Loucy (cell line): Measurements from ENCODE around the gene DENND11.

Experiments
- H2AFZ ChIP-seq: fragments of 200-600 bp; sonication (generic); 2 replicates; pipeline ENCODE4 v1.6.0; 2016; ENCODE audit warnings: antibody characterized with exemption, mild to moderate bottlenecking, low read length, moderate library complexity
- H3F3A ChIP-seq: fragments of 200-600 bp; 2 replicates; pipeline ENCODE4 v1.6.0; 2016; ENCODE audit warnings: antibody characterized with exemption, low read depth, mild to moderate bottlenecking
- H3K27me3 ChIP-seq: fragments of 200-600 bp; sonication (generic); 2 replicates; pipeline ENCODE4 v1.6.1; 2014; ENCODE audit warnings: low read length, mild to moderate bottlenecking; ENCODE audit not compliant: insufficient read depth, poor library complexity, severe bottlenecking
- H3K36me3 ChIP-seq: fragments of 200-600 bp; sonication (generic); 2 replicates; pipeline ENCODE4 v1.6.1; 2016; ENCODE audit warnings: low read length; ENCODE audit not compliant: insufficient read depth
- H3K4me1 ChIP-seq: fragments of 200-600 bp; sonication (generic); 2 replicates; pipeline ENCODE4 v1.5.1; 2014; ENCODE audit warnings: low read length, mild to moderate bottlenecking; ENCODE audit not compliant: insufficient read depth, poor library complexity, severe bottlenecking
- H3K4me2 ChIP-seq: fragments of 200-600 bp; sonication (generic); 2 replicates; pipeline ENCODE4 v1.6.0; 2014; ENCODE audit warnings: antibody characterized with exemption, low read length, low read depth, mild to moderate bottlenecking; ENCODE audit not compliant: poor library complexity, severe bottlenecking
- H3K4me3 ChIP-seq: fragments of 200-600 bp; sonication (generic); 2 replicates; pipeline ENCODE4 v1.5.1; 2014; ENCODE audit warnings: low read length, mild to moderate bottlenecking, mixed read lengths; ENCODE audit not compliant: poor library complexity, severe bottlenecking
- H3K79me2 ChIP-seq: fragments of 200-600 bp; sonication (generic); 2 replicates; pipeline ENCODE4 v1.6.1; 2014; ENCODE audit warnings: low read length; ENCODE audit not compliant: insufficient read depth
- H3K9ac ChIP-seq: fragments of 200-600 bp; sonication (generic); 2 replicates; pipeline ENCODE4 v1.6.0; 2014; ENCODE audit warnings: mild to moderate bottlenecking, low read depth, low read length, moderate library complexity; ENCODE audit not compliant: poor library complexity, severe bottlenecking
- H3K9me2 ChIP-seq: fragments of 200-600 bp; sonication (generic); replicated peaks from 2 replicates; pipeline ENCODE4 v1.6.1; 2016; ENCODE audit warnings: low read depth, low read length, mixed read lengths
- H3K9me3 ChIP-seq: fragments of 200-600 bp; sonication (generic); 2 replicates; pipeline ENCODE4 v1.6.1; 2014; ENCODE audit warnings: mild to moderate bottlenecking, antibody characterized with exemption, low read length, low read depth; ENCODE audit not compliant: insufficient read depth
- H4K20me1 ChIP-seq: fragments of 200-600 bp; sonication (generic); 2 replicates; pipeline ENCODE4 v1.6.0; 2014; ENCODE audit warnings: antibody characterized with exemption, low read length, mild to moderate bottlenecking; ENCODE audit not compliant: insufficient read depth, poor library complexity, severe bottlenecking
- EZH2phosphoT487 ChIP-seq: fragments of 200-600 bp; IDR thresholded peaks from 2 replicates; pipeline ENCODE4 v1.6.1; 2018; ENCODE audit warnings: antibody characterized with exemption, mild to moderate bottlenecking, moderate library complexity, borderline replicate concordance
- TF ChIP-seq, protein P1 (sequence below): fragments of 200-600 bp; sonication (generic); conservative IDR thresholded peaks from 2 replicates; pipeline ENCODE4 v1.5.1; 2014; ENCODE audit warnings: mild to moderate bottlenecking, antibody characterized with exemption, low read length

Gene DENND11

DNA sequence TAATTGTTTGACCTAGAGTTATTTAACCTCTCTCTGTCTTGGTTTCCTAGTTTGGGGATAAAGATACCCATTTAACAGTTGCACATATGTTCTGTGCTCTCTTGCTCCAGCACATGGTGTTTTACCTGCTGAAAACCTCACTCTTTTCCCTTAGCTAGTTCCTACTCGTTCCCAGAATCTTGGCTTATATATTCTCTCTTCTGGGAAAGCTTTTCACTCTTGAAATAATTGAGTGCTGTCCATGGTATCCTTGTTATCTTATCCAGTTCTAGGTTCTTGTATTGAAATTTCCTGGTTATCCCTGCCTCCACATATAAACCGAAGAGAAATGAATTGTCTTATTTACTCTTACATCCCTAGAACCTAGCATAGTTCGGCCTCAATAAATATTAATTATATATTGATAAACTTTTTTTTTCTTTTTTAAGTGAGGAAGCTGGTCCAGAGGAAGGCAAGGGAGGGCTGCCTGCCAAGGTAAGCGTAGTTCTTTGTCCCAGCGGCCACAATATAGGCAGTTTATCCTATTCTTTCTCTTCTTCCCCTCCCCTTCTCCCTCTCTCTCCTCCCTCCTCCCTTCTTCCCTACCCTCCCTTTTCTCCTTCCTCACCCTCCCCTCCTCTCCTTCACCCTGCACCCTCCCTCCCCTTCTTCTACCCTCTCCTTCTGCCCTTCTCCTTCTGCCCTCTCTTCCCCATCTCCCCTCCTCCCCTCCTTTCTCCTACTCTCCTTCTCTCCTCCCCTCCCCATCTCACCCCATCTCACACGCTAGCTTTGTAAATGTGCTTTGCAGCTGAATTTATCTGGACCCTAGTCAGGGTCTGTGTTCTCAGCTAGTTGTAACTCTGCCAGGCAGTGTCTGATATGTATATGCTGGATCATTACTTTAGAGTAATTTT is 14.1 kb upstream of the DENND11 start:
- Histone ChIP-seq H2AFZ (no peak overlapping the region), H3K9ac (no peak overlapping the region)
- TF ChIP-seq EZH2phosphoT487: no peak
- TF ChIP-seq, protein P1, sequence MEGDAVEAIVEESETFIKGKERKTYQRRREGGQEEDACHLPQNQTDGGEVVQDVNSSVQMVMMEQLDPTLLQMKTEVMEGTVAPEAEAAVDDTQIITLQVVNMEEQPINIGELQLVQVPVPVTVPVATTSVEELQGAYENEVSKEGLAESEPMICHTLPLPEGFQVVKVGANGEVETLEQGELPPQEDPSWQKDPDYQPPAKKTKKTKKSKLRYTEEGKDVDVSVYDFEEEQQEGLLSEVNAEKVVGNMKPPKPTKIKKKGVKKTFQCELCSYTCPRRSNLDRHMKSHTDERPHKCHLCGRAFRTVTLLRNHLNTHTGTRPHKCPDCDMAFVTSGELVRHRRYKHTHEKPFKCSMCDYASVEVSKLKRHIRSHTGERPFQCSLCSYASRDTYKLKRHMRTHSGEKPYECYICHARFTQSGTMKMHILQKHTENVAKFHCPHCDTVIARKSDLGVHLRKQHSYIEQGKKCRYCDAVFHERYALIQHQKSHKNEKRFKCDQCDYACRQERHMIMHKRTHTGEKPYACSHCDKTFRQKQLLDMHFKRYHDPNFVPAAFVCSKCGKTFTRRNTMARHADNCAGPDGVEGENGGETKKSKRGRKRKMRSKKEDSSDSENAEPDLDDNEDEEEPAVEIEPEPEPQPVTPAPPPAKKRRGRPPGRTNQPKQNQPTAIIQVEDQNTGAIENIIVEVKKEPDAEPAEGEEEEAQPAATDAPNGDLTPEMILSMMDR: no peak

DNA sequence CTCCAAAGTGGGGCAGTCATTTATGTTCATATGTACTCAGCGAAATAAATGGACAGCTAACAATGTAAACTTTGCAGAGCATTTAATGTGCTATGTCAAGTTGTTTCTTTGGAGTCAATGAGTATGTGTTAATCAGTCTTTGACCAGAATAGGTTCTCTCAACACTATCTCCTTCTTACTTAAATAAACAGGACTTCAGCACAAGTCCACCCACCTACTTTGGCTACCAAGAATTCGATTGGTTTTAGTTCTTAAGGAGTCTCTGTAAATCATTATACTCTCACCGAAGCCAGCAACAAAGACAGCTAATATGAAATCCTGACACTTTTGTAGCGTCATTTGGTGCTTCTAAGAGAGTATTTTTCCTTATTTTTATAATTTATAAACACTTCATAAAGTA is 13.1 kb upstream of the DENND11 start:
- Histone ChIP-seq H2AFZ (no peak overlapping the region), H3K9me3 (no peaks in the 10 kb centered on the region), H4K20me1 (no peaks in the 10 kb centered on the region), H3K79me2 (no peaks in the 10 kb centered on the region), H3K36me3 (no peaks in the 10 kb centered on the region), H3F3A (no peaks in the 10 kb centered on the region), H3K27me3 (no peaks in the 10 kb centered on the region), H3K4me1 (no peaks in the 10 kb centered on the region), H3K9me2 (no peaks in the 10 kb centered on the region), H3K4me2 (no peak overlapping the region), H3K4me3 (no peak overlapping the region), H3K9ac (no peak overlapping the region)
- TF ChIP-seq, protein P1: no peak
- TF ChIP-seq EZH2phosphoT487: no peak

More for the DNA sequence above, 14.1 kb upstream of the DENND11 start:
- no peaks in the 10 kb centered on the region for H3K27me3 ChIP-seq
- H3K36me3 ChIP-seq: no peaks in the 10 kb centered on the region
- H3K4me3 ChIP-seq: no peak overlapping the region
- no peaks in the 10 kb centered on the region for H3K79me2 ChIP-seq
- H4K20me1 ChIP-seq: no peaks in the 10 kb centered on the region
- no peaks in the 10 kb centered on the region for H3K9me3 ChIP-seq
- H3F3A ChIP-seq: no peaks in the 10 kb centered on the region
- H3K9me2 ChIP-seq: no peaks in the 10 kb centered on the region
- H3K4me1 ChIP-seq: no peaks in the 10 kb centered on the region
- H3K4me2 ChIP-seq: no peak overlapping the region

DNA sequence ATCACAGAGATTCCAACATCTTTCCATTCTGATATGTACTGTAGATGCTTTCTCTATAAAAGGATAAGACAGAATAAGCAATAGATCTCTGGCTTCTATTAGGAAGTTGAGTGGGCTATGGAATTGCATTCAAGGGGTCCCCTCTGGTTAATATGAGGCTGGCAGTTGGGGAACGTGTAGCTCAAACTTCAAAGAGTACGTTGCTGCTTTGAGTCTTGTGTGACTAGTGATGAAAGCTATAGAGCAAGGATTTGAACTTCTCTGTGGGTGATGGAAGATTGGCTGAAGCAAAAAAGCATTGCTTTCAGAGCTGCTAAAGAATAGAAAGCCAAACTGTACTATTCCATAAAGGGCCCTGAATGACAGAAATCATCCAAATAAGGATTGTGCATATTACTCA is 12.6 kb upstream of the DENND11 start:
- no peak for TF ChIP-seq EZH2phosphoT487
- TF ChIP-seq, protein P1: no peak
- H3K4me1 ChIP-seq: no peaks in the 10 kb centered on the region
- H3K9ac ChIP-seq: no peak overlapping the region
- H2AFZ ChIP-seq: no peak overlapping the region
- H3K9me2 ChIP-seq: no peaks in the 10 kb centered on the region
- no peaks in the 10 kb centered on the region for H3K79me2 ChIP-seq
- no peaks in the 10 kb centered on the region for H3K9me3 ChIP-seq
- no peaks in the 10 kb centered on the region for H3F3A ChIP-seq
- no peaks in the 10 kb centered on the region for H3K27me3 ChIP-seq
- H3K4me3 ChIP-seq: no peak overlapping the region
- H3K36me3 ChIP-seq: no peaks in the 10 kb centered on the region
- no peak overlapping the region for H3K4me2 ChIP-seq
- no peaks in the 10 kb centered on the region for H4K20me1 ChIP-seq
